Epithelial cell of proximal tubule (primary cell): ENCODE measurements around the gene FAT3. TPM values are rescaled to one million over a fixed set of nuclear protein-coding genes. Genes with fewer than 3 reads are reported as not detected.
A peak's percentile ranks its signal among the peaks of the same experiment; 100 is the strongest.

Experiments
- DNase-seq: peaks from one replicate; pipeline ENCODE4 v3.0.0-alpha.2; 2011; ENCODE audit warnings: low read depth
- H3K4me3 ChIP-seq: 2 replicates; pipeline ENCODE4 v1.5.1; 2011; ENCODE audit warnings: low read depth, mild to moderate bottlenecking, low read length
- total RNA-seq: library from RNA; depleted of rRNA; stranded (reverse); fragments of >200 nt; gene quantifications from 2 replicates; pipeline ENCODE4 v1.2.3, GENCODE V29; 2015
- TF ChIP-seq, protein P1 (sequence below): conservative IDR thresholded peaks from 2 replicates; pipeline ENCODE4 v1.5.1; 2012; ENCODE audit warnings: low read depth, mild to moderate bottlenecking, low read length

The FAT3 gene
- total RNA-seq, 1 donor from 2014 or later: 1.2 TPM

GRCh38 chr11:92266806-92267205, 42.2 kb downstream of the FAT3 start:
- H3K4me3 ChIP-seq: no peak overlapping the region
- TF ChIP-seq, protein P1, sequence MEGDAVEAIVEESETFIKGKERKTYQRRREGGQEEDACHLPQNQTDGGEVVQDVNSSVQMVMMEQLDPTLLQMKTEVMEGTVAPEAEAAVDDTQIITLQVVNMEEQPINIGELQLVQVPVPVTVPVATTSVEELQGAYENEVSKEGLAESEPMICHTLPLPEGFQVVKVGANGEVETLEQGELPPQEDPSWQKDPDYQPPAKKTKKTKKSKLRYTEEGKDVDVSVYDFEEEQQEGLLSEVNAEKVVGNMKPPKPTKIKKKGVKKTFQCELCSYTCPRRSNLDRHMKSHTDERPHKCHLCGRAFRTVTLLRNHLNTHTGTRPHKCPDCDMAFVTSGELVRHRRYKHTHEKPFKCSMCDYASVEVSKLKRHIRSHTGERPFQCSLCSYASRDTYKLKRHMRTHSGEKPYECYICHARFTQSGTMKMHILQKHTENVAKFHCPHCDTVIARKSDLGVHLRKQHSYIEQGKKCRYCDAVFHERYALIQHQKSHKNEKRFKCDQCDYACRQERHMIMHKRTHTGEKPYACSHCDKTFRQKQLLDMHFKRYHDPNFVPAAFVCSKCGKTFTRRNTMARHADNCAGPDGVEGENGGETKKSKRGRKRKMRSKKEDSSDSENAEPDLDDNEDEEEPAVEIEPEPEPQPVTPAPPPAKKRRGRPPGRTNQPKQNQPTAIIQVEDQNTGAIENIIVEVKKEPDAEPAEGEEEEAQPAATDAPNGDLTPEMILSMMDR: no peak
- DNase-seq: peak; percentile 9

DNA sequence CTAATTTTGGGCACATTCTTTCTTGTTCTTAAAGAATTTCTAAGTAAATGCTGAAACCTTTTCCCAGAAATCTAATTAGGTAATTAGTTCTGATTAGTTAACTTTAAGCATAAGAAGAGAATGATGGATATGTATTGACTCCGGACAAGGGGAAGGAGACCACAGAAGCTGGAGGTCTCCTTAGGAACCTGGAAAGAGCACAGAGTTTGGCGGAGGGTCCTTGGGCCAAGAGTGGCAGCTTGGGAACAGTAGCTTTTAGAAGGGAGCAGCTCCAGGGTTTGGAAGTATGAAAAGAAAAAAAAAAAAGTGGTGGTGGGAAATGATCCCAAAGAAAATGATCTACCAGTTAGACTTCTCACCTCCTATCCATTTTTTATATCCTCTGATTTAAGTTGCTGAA, 42.7 kb downstream of the FAT3 start:
- no peak overlapping the region for H3K4me3 ChIP-seq
- no peak for DNase-seq
- TF ChIP-seq, protein P1: no peak

GRCh38 chr11:92267968-92268367, 43.4 kb downstream of the FAT3 start:
- H3K4me3 ChIP-seq: no peak overlapping the region
- TF ChIP-seq, protein P1: no peak
- DNase-seq: no peak

DNA sequence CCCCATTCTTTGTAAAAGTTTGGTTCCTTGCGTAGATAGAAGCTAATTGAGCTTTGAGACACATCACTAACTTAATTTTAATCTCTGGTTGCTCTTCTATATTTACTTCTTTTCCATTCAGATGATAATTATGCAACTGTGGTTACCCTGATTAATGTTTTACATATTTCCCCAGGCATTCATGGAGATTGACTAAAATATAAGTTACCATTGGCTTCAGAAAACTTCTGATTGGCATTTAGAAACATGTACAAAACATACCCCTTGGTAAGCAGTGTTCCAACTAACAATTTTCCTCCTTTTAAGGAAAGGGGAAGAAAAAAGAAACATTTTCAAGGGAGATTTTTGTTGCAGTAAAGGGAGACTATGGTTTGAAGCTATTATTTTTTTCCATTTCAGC, 43.9 kb downstream of the FAT3 start:
- DNase-seq: peak; percentile 13
- TF ChIP-seq, protein P1: no peak
- no peak overlapping the region for H3K4me3 ChIP-seq

GRCh38 chr11:92269021-92269420, 44.4 kb downstream of the FAT3 start:
- peak; percentile 92 for DNase-seq
- TF ChIP-seq, protein P1: no peak
- no peak overlapping the region for H3K4me3 ChIP-seq

- DNase-seq: no peak
- H3K4me3 ChIP-seq: no peak overlapping the region
- TF ChIP-seq, protein P1: no peak
Measured at GRCh38 chr11:92269841-92270240, 45.2 kb downstream of the FAT3 start.

DNA sequence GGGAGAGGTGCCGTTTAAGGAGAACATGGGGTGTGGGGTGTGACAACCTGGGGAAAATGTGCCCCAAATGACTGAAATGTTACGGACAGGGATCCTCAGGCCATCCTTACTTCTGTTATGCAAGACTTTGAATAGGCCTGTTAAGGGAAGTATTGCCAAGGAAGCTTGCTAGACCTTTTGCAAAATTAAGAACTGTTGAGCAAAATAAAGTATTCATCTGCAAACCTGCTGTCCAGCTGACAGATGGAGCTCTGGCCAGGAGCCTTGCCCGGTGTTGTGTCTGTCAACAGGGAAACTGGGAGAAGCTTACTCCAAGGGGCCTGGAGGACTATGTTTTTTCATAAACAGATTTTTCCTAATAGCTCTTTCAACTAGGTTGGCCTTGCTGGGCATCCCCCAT, 48.0 kb downstream of the FAT3 start:
- TF ChIP-seq, protein P1: no peak
- H3K4me3 ChIP-seq: no peak overlapping the region
- no peak for DNase-seq
